ENCODE data around the gene SCG5. TPM values are rescaled to one million over a fixed set of nuclear protein-coding genes. Genes with fewer than 3 reads are reported as not detected.

SCG5 gene
- total RNA-seq, 1 donor from 2014 or later, result 124 TPM

DNA sequence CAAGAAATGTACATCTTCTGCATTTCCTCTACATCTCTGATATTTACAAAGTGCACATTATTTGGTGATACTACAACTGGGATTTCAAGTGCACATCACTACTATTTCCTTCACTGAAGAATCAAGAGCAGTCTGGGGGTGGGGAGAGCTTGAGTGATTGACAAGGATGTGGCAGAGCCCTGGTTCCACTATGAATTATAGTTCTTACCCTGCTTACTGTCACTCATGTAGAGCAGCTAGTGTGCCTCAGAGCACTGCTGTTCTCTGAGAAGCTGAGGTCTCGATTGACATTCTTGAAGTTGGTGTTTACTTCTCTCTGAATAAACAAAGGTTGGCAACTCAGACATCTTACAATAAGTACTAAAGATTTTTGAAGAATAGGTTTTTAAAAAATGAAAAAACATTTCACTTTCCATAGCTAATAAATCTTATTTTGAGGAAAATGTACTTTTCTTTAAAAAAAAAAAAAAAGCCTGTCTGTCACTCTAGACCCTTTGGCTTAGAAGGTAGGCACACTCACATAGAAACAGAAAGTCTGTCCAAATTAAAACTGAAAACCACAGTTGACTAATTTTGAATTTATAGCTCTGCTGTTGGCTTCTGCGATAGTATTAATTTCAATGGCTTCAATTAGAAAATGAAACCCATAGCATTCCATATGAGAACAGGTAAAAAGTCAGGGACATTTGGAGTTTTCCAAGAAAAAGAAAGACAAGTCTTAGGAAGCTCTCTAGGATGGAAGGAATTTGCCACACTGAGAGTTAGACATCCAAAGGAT, 81.8 kb downstream of the SCG5 start:
- DNase-seq, result no peak

DNA sequence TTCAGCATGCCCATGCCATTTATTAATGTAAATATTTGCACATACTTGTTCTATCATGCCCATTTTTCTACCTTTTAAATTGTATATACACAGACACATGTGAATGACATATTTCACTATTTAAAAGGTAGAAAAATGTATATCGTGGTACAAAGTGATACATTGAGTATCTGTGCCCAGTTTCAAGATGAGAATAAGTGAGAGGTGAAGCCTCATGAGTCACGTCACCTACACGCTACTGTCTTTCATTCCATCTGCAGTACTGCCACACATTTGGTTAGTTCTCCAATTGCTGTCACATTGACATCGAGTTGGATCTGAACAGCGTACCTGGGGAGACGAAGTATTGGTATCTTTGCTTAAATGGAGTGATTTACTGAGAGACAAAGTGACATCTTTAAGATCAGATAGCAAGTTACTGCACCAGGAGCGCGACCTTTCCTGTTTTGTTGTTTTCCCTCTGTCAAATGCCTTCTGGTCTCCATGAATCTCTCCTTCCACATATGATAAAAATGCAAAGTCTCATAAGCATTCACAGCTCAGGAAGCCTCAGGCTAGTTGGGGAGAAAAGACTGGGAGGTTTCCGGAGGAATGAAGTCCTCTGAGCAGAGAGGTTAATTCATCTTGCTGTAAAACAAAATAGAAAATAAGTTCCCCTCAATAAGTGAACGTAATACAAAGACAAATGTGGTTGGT, 88.3 kb downstream of the SCG5 start:
- no peak for DNase-seq

DNA sequence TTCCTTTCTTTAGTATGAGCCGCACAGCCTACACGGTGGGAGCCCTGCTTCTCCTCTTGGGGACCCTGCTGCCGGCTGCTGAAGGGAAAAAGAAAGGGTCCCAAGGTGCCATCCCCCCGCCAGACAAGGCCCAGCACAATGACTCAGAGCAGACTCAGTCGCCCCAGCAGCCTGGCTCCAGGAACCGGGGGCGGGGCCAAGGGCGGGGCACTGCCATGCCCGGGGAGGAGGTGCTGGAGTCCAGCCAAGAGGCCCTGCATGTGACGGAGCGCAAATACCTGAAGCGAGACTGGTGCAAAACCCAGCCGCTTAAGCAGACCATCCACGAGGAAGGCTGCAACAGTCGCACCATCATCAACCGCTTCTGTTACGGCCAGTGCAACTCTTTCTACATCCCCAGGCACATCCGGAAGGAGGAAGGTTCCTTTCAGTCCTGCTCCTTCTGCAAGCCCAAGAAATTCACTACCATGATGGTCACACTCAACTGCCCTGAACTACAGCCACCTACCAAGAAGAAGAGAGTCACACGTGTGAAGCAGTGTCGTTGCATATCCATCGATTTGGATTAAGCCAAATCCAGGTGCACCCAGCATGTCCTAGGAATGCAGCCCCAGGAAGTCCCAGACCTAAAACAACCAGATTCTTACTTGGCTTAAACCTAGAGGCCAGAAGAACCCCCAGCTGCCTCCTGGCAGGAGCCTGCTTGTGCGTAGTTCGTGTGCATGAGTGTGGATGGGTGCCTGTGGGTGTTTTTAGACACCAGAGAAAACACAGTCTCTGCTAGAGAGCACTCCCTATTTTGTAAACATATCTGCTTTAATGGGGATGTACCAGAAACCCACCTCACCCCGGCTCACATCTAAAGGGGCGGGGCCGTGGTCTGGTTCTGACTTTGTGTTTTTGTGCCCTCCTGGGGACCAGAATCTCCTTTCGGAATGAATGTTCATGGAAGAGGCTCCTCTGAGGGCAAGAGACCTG, 89.5 kb downstream of the SCG5 start:
- no peak for DNase-seq

DNA sequence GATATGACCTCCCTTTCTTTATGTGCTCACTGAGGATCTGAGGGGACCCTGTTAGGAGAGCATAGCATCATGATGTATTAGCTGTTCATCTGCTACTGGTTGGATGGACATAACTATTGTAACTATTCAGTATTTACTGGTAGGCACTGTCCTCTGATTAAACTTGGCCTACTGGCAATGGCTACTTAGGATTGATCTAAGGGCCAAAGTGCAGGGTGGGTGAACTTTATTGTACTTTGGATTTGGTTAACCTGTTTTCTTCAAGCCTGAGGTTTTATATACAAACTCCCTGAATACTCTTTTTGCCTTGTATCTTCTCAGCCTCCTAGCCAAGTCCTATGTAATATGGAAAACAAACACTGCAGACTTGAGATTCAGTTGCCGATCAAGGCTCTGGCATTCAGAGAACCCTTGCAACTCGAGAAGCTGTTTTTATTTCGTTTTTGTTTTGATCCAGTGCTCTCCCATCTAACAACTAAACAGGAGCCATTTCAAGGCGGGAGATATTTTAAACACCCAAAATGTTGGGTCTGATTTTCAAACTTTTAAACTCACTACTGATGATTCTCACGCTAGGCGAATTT, 91.2 kb downstream of the SCG5 start:
- DNase-seq, result no peak

DNA sequence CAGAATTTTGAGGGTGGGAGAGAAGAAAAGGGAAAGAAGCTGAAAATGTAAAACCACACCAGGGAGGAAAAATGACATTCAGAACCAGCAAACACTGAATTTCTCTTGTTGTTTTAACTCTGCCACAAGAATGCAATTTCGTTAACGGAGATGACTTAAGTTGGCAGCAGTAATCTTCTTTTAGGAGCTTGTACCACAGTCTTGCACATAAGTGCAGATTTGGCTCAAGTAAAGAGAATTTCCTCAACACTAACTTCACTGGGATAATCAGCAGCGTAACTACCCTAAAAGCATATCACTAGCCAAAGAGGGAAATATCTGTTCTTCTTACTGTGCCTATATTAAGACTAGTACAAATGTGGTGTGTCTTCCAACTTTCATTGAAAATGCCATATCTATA, 91.8 kb downstream of the SCG5 start:
- DNase-seq, result no peak

DNA sequence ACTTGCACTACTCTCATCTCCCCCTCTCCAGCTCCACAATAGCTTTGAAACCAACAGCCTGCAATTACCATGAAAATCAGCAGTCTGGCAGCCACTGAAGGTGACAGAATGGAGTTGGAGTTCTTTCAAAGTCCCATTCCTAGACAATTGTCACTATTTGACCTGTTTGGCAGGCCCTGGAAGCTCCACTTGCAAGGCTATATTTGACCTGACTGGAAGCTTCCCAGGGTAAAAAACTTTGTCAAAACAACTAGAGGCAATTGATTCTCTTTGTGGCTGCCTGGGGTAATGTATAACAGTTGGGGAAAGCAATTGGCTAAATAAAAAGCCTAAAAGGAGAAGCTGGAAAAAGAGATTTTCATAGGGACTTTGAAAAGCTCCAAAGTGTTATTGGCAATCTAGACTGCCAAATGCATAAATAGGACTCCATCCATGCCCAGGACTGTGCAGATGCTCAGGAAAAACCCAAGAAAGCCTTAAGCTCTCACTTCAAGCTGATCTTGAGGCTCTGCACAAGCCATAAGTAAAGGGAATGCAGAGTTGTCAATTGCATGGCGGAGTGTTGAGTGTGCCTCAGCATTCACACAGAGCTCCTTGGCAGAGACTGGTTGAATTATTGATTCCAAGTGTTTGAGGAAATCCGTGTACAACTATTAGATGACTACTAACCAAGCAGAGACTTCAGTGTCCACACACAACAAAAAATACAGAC, 94.6 kb downstream of the SCG5 start:
- no peak for DNase-seq

DNA sequence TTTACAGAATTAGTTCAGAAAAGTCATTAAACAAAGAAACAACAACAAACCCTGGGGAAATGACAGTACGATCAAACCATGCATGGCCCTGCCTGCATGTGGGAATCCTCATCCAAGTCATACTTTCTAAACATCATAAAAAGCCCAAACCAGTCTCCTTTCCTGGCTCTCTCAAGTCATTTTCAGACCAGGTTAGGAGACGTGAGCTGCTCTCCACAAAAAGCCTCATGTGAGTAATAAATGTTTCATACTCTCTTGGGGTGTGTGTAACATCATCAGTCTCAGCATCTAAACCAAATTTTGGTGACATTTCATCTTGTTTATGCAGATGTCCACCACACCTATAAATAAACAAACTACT, 95.2 kb downstream of the SCG5 start:
- DNase-seq, result no peak

DNA sequence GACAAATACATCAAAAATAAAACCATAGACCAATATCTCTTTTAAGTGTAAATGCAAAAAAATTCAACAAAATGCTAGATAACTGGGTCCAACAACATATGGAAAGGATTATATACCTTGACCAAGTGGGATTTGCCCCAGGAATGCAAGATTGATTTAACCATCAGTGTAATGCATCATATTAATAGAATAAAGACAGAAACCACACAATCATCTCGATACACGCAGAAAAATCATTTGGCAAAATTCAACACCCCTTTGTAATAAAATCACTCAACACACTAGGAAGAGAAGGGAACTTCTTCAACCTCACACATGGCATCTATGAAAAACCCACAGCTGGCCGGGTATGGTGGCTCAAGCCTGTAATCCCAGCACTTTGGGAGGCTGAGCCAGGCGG, 95.8 kb downstream of the SCG5 start:
- no peak for DNase-seq

DNA sequence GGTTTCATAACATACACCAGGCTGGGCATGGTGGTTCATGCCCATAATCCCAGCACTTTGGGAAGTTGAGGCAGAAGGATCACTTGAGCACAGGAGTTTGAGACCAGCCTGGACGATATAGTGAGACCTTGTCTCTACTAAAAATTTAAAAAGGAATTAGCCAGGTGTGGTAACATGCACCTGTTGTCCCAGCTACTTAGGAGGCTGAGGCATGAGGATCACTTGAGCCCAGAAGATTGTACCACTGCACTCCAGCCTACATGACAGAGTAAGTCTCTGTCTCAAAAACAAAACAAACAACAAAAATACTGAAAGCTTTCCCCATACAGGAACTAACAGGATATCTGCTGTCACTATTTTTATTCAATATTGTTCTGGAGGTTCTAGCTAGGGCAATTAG, 97.2 kb downstream of the SCG5 start:
- DNase-seq, result no peak

DNA sequence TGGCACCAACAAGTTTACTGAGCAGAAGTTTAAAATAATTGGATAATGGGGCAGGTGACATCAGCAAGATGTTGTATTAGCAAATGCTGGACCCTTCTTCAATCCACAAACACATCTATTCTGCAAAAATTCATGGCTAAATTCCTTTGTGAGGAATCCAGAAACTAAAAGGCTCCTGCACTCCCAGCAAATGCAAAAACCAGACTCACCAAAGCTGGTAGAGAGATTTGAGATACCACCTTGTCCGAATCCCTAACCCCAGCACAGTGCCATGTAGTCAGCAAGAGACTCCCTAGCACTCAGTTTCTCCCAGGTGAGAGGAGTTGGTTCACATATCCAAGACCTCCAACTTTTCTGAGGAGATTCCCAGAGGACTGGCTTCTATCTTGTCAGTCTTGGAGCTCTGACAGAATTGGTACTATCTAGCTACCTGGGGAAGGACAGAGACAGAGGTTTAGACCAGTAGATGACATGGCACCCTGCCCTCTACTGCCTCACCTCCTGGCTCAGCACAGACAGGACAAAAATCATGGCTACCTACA, 98.1 kb downstream of the SCG5 start:
- no peak for DNase-seq

DNA sequence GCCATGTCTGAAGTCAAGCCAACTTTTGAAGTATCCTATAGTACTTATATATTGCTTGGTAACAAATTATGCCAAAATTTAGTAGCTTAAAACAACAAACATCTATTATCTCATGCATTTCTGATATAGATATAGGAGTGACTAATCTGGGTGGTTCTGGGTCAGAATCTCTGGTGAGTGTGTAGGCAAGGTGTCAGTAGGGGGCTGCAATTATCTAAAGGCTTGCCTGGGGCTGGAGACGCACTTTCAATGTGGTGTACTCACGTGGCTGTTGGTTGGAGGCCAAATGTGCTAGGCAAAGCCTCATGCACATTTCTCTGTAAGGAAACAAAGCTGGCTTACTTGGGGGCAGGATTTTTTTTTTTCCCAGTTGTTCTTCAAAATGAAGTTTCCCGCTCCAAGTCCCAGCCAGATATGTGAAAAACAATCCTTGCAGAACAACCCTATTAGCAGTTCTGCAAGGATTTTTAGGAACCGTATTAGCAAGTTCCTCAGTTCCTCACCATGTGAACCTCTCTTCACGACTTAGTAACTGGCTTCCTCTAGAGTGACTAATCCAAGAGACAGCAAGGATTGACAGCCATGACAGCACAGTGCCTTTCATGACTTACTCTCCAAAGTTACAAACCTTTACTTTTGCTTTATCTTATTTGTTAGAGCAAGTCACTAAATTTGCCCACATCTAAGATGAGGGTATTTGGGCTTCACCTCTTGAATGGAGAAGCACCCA, 102.1 kb downstream of the SCG5 start:
- DNase-seq, result no peak

DNA sequence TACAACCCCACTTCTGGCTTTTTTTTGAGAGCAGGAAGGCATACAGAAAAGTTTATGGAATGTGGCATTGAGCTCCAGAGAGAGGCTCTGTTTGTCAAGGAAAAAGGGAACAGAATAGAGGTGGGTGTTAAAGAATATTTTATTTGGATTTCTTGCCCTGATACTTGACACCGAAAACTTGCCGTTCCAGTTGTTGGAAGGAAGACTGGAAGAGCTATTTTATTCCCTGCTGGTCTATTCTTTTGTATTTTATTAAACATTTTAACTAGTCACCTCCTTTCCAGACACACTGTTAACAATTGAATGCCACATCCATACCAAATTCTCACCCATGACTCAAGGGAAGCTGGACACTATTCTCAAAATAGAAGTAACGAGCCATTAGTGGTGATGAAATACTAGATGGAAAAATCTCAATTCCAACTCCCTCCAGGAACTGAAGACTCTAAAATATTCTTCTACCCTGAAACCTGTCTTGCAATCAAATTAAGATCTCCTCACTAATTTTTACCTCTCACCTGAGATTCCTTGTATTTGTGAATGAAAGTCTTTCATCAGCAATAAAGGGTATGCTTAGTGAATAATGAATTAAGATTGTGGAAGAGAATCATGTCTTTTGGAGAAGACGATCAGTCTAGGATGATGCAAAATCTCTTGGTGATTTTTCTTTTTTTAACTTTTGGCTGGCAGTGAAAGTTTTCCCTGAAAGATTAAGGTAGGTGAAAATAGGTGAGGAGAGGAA, 104.8 kb downstream of the SCG5 start:
- DNase-seq, result no peak

Small RNAs within 50 kb of the gene (small RNA-seq; reads per million reads assigned to genes)
- not detected for gene RN7SL286P

Other genes with a start within 250 kb of the SCG5 start
- 0.62 TPM for gene GOLGA8K, start 238.4 kb upstream of the SCG5 start, total RNA-seq
- not detected for gene GOLGA8O, start 186.1 kb upstream of the SCG5 start, total RNA-seq
- gene GOLGA8N, start 48.3 kb upstream of the SCG5 start, total RNA-seq, result 1.4 TPM
- 12.6 TPM for gene ARHGAP11A, start 26.2 kb upstream of the SCG5 start, total RNA-seq
- 3.4 TPM for gene GREM1, start 76.3 kb downstream of the SCG5 start, total RNA-seq